ENCODE measurements around the gene YOD1.

GRCh38 chr1:207058878-207059867, 8.2 kb upstream of the YOD1 start:
- TF ChIP-seq MAX (IDR thresholded peaks at IDR 0.05) (no peak), EP300 (IDR thresholded peaks at IDR 0.05; ENCODE audit: borderline replicate concordance) (no peak), USF1 (IDR thresholded peaks at IDR 0.05) (no peak)
